IMR-90 (cell line): ENCODE measurements around the gene MRPL43. TPM values are rescaled to one million over a fixed set of nuclear protein-coding genes. Genes with fewer than 3 reads are reported as not detected.

Experiments
- ATAC-seq: fragments of 200-7000 bp; cut with Tn5 transposase; 2 replicates; pipeline ENCODE4 v1.9.1; 2020; ENCODE audit warnings: low read depth, mild to moderate bottlenecking, moderate library complexity
- BruUV-seq: library from RNA; stranded (reverse); fragments of 400-500 nt; replicated peaks from 2 replicates; lab custom pipeline; 2021; lab: Mats Ljungman, UMichigan
- CTCF ChIA-PET: fragments of 300-600 bp; formaldehyde crosslinking; extraction: SDS; loops from one replicate; lab custom pipeline; 2021; ENCODE audit warnings: antibody characterized with exemption; lab: Yijun Ruan, JAX
- POLR2A ChIA-PET: fragments of 300-600 bp; sonication (Branson Sonifier 250); formaldehyde crosslinking; loops from one replicate; lab custom pipeline; 2022; ENCODE audit warnings: antibody characterized with exemption; ENCODE audit not compliant: unreplicated experiment; lab: Charles Lee
- DNase-seq: peaks from one replicate; pipeline ENCODE4 v3.0.0; 2013
- H2AFZ ChIP-seq: replicated peaks from 2 replicates; pipeline ENCODE3; 2013; ENCODE audit warnings: low read length, mild to moderate bottlenecking; ENCODE audit not compliant: poor library complexity
- H2AK5ac ChIP-seq: 2 replicates; pipeline ENCODE4 v1.6.1; 2013; ENCODE audit warnings: low read depth, low read length, inconsistent platforms
- H2AK9ac ChIP-seq: replicated peaks from 2 replicates; pipeline ENCODE3; 2013; ENCODE audit warnings: mild to moderate bottlenecking, low read depth, low read length, moderate library complexity; ENCODE audit not compliant: poor library complexity
- H2BK120ac ChIP-seq: 2 replicates; pipeline ENCODE4 v1.6.1; 2013; ENCODE audit warnings: low read depth, low read length, inconsistent platforms
- H2BK15ac ChIP-seq: 3 replicates; pipeline ENCODE4 v1.6.1; 2013; ENCODE audit warnings: low read depth, low read length, inconsistent platforms
- H2BK20ac ChIP-seq: 2 replicates; pipeline ENCODE4 v1.6.1; 2013; ENCODE audit warnings: low read depth, mild to moderate bottlenecking, inconsistent platforms, low read length, moderate library complexity
- H2BK5ac ChIP-seq: 2 replicates; pipeline ENCODE4 v1.6.1; 2013; ENCODE audit warnings: mild to moderate bottlenecking, low read depth, low read length, inconsistent platforms; ENCODE audit not compliant: poor library complexity, severe bottlenecking
- H3K14ac ChIP-seq: replicated peaks from 2 replicates; pipeline ENCODE4 v1.6.1; 2013; ENCODE audit warnings: low read depth, low read length, inconsistent platforms
- H3K18ac ChIP-seq: 2 replicates; pipeline ENCODE4 v1.6.1; 2013; ENCODE audit warnings: low read depth, low read length, control low read depth
- H3K23ac ChIP-seq: 2 replicates; pipeline ENCODE4 v1.6.1; 2013; ENCODE audit warnings: low read depth, low read length, inconsistent platforms
- H3K27ac ChIP-seq: 2 replicates; pipeline ENCODE4 v1.5.1; 2013; ENCODE audit warnings: mild to moderate bottlenecking, control low read depth, low read length; ENCODE audit not compliant: insufficient read depth
- H3K27me3 ChIP-seq: 2 replicates; pipeline ENCODE4 v1.6.1; 2013; ENCODE audit warnings: low read length; ENCODE audit not compliant: control insufficient read depth, insufficient read depth
- H3K36me3 ChIP-seq: 2 replicates; pipeline ENCODE4 v1.6.1; 2013; ENCODE audit warnings: low read length, mixed read lengths; ENCODE audit not compliant: control insufficient read depth, insufficient read depth
- H3K4ac ChIP-seq: 2 replicates; pipeline ENCODE4 v1.6.1; 2013; ENCODE audit warnings: low read depth, low read length, inconsistent platforms
- H3K4me1 ChIP-seq: 2 replicates; pipeline ENCODE4 v1.6.1; 2013; ENCODE audit warnings: low read length, mixed read lengths; ENCODE audit not compliant: control insufficient read depth, insufficient read depth
- H3K4me2 ChIP-seq: 2 replicates; pipeline ENCODE4 v1.6.1; 2013; ENCODE audit warnings: low read depth, mild to moderate bottlenecking, control low read depth, low read length, moderate library complexity
- H3K4me3 ChIP-seq: 2 replicates; pipeline ENCODE4 v1.5.1; 2013; ENCODE audit warnings: low read depth, mild to moderate bottlenecking, control low read depth, low read length, moderate library complexity; ENCODE audit not compliant: insufficient read depth
- H3K56ac ChIP-seq: 2 replicates; pipeline ENCODE4 v1.6.1; 2013; ENCODE audit warnings: low read length, inconsistent platforms; ENCODE audit not compliant: insufficient read depth; ENCODE audit errors: extremely low read depth
- H3K79me1 ChIP-seq, 2 experiments: 2 replicates each; pipeline ENCODE4 v1.6.1; 2013; ENCODE audit warnings: low read length in 2 of 2, inconsistent platforms in 1 of 2, low read depth in 1 of 2
- H3K9ac ChIP-seq: 2 replicates; pipeline ENCODE4 v1.6.1; 2013; ENCODE audit warnings: low read depth, low read length, control low read depth
- H3K9me1 ChIP-seq: 2 replicates; pipeline ENCODE4 v1.6.1; 2013; ENCODE audit warnings: low read length, inconsistent platforms; ENCODE audit not compliant: insufficient read depth
- H3K9me3 ChIP-seq: 2 replicates; pipeline ENCODE4 v1.6.1; 2013; ENCODE audit warnings: low read length; ENCODE audit not compliant: control insufficient read depth, insufficient read depth
- H4K20me1 ChIP-seq: 2 replicates; pipeline ENCODE4 v1.6.1; 2013; ENCODE audit warnings: low read length, inconsistent platforms; ENCODE audit not compliant: insufficient read depth
- H4K5ac ChIP-seq: 2 replicates; pipeline ENCODE4 v1.6.1; 2013; ENCODE audit warnings: mild to moderate bottlenecking, low read depth, low read length, control low read depth
- H4K8ac ChIP-seq, 2 experiments: 2 replicates each; pipeline ENCODE4 v1.6.1; 2013; ENCODE audit warnings: low read depth in 2 of 2, low read length in 2 of 2, control low read depth in 1 of 2, inconsistent platforms in 1 of 2
- H4K91ac ChIP-seq: 2 replicates; pipeline ENCODE4 v1.6.1; 2013; ENCODE audit warnings: low read depth, low read length, inconsistent platforms; ENCODE audit not compliant: insufficient read depth
- BHLHE40 ChIP-seq: fragments of 150-350 bp; IDR thresholded peaks from 2 replicates; pipeline ENCODE4 v1.6.1; 2016; ENCODE audit warnings: mild to moderate bottlenecking, low read depth, low read length
- MAZ ChIP-seq: IDR thresholded peaks from 2 replicates; pipeline ENCODE4 v1.6.1; 2012; ENCODE audit warnings: low read depth, mild to moderate bottlenecking, low read length, improper control_type of control experiment, moderate library complexity, borderline replicate concordance
- WGBS, 2 experiments: methylation state at CpG; one replicate each; pipeline versions ENCODE4 v1.1.5 to v1.1.7; 2013; ENCODE audit warnings: missing lambda C conversion rate in 2 of 2; ENCODE audit not compliant: insufficient read length in 1 of 2; ENCODE audit errors: extremely low coverage in 2 of 2; 5-methylcytosine and 5-hydroxymethylcytosine counted together
- dilution Hi-C: fragments of 300-500 bp; cut with HindIII; formaldehyde crosslinking; loops from one replicate; pipeline ENCODE4 v1.14.3; 2018; ENCODE audit warnings: low sequenced_read_pairs; ENCODE audit not compliant: unreplicated experiment
- in situ Hi-C: fragments of 300-500 bp; cut with MboI; formaldehyde crosslinking; loops from 3 replicates; pipeline ENCODE4 v1.14.3; 2019; ENCODE audit warnings: low sequenced_read_pairs, inconsistent platforms, mixed read lengths
- intact Hi-C: fragments of 100-400 bp; cut with micrococcal nuclease; formaldehyde crosslinking; loops from 2 replicates; pipeline ENCODE4 v1.10.0; 2022
- polyA plus RNA-seq, 3 experiments: library from polyadenylated mRNA; depleted of rRNA; stranded (reverse); fragments of >200 nt; gene quantifications; 2 replicates each; pipeline ENCODE4 v1.2.3, GENCODE V29; 2012; ENCODE audit warnings: low replicate concordance in 1 of 3
- total RNA-seq: library from RNA; depleted of rRNA; stranded (reverse); fragments of >200 nt; gene quantifications from 2 replicates; pipeline ENCODE4 v1.2.3, GENCODE V29; 2012

The MRPL43 gene
- total and polyA plus RNA-seq, 2 of the 4 experiments (the other 2 are of a cell fraction), result 61.3 to 142 TPM

DNA sequence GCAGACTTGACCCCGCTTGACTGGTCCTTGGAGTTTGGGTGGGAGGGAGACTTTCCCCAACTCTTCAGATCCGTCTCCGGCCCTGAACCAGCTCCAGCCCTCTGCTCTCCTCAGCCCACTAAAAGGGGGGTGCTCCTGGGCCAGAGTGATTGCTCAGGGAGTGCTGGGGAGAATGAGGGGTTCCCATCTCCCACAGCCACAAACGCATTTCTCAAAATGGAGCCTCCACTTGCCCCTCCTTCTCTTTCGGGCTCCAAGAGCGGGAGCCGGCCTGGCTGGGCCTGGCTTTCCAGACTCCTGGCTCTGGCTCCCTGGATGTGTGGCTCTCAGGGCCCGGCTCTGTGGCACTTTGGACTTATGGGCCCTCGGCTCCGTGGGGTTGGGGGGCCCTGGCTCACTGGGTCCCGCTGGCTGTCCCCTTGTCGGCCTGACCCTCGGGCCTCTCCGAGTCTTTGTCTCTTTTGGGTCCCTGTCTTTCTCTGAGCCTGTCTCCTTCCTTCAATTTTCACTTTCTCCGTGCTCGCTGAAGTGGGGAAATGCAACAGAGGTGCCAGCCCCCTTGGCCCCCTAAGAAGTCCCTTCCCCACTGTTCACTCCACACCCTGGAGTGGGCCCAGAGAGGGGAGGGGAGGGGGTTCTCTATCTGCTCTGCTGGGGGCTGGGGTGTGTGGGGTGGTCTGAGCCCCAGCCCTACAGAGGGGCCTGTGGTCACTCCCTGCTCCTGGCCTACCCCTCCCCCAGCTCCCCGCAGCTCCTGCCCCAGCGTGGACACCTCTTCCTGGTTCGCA is 13.0 kb upstream of the MRPL43 start:
- peak overlapping the region; percentile 78 for H3K4me3 ChIP-seq
- H3K18ac ChIP-seq, result peak overlapping the region; percentile 63
- dilution Hi-C loops (no loop called here), intact Hi-C loops (no loop called here), in situ Hi-C loops (no loop called here)
- peaks cover 27% of the 10 kb centered on the region; the same call in 1 of the 2 replicates for H3K36me3 ChIP-seq
- POLR2A ChIA-PET, result no interaction called here
- no peaks in the 10 kb centered on the region for H3K9me3 ChIP-seq
- no peak for DNase-seq
- BruUV-seq, result no TSS peak
- peaks cover 4% of the 10 kb centered on the region for H3K9me1 ChIP-seq
- TF ChIP-seq MAZ, result peak; percentile 17; the same call in 1 of the 2 replicates
- TF ChIP-seq BHLHE40, result no peak
- H2BK20ac ChIP-seq, result peak overlapping the region; percentile 13; the same call in 1 of the 2 replicates
- peak overlapping the region; percentile 78 for H4K5ac ChIP-seq
- H2BK120ac ChIP-seq, result peak overlapping the region; percentile 66
- peak overlapping the region; percentile 96 for H3K4ac ChIP-seq
- no peaks in the 10 kb centered on the region for H3K27me3 ChIP-seq
- H3K4me2 ChIP-seq, result peak overlapping the region; percentile 93
- CTCF ChIA-PET, result interaction anchor here (0.9 to 4.4 kb wide), 3 partner anchors 11 to 16 kb away, joined by 3 to 48 read pairs (median 10); no protein-coding TSS in a partner anchor
- H3K23ac ChIP-seq, result peak overlapping the region; percentile 97
- H2AFZ ChIP-seq, result peak overlapping the region; percentile 83
- H2AK9ac ChIP-seq, result peak overlapping the region; percentile 100
- H2BK5ac ChIP-seq, result peak overlapping the region; percentile 81
- H3K4me1 ChIP-seq, result peaks cover 25% of the 10 kb centered on the region
- H4K91ac ChIP-seq, result peak overlapping the region; percentile 77
- no CpG with 5 or more reads among the region's 19 CpGs for WGBS, 2 experiments
- H3K79me1 ChIP-seq, result peaks cover 14 to 59% of the 10 kb centered on the region in 2 experiments
- peak overlapping the region; percentile 91 for H3K27ac ChIP-seq
- peak overlapping the region; percentile 97 for H3K9ac ChIP-seq
- peak overlapping the region; percentile 94 for H2AK5ac ChIP-seq
- H2BK15ac ChIP-seq, result peak overlapping the region; percentile 63
- peak overlapping the region; percentile 94 for H3K14ac ChIP-seq
- H3K56ac ChIP-seq, result peak overlapping the region; percentile 99
- peaks cover 51% of the 10 kb centered on the region for H4K20me1 ChIP-seq
- ATAC-seq, result no peak
- H4K8ac ChIP-seq, result peak overlapping the region; percentile 58 to 95
